GM19043 (cell line): Measurements from ENCODE around the gene EMILIN3.

Source experiments
- ATAC-seq: cut with Tn5 transposase; IDR thresholded peaks from one replicate; pipeline ENCODE4 v1.9.1; 2021; ENCODE audit warnings: low read depth; ENCODE audit not compliant: unreplicated experiment

EMILIN3 gene

GRCh38 chr20:41392871-41393704 is 26.5 kb upstream of the EMILIN3 start:
- no peak for ATAC-seq

GRCh38 chr20:41392295-41392694 is 25.7 kb upstream of the EMILIN3 start:
- ATAC-seq = no peak

GRCh38 chr20:41391587-41392001 is 25.0 kb upstream of the EMILIN3 start:
- no peak for ATAC-seq

GRCh38 chr20:41390889-41391288 is 24.3 kb upstream of the EMILIN3 start:
- ATAC-seq = no peak

- no peak for ATAC-seq
These were observed 20.8 kb upstream of the EMILIN3 start for GRCh38 chr20:41387444-41387851.

GRCh38 chr20:41386502-41387427 is 20.1 kb upstream of the EMILIN3 start:
- ATAC-seq = no peak

GRCh38 chr20:41382791-41383305 is 16.2 kb upstream of the EMILIN3 start:
- no peak for ATAC-seq

GRCh38 chr20:41380551-41381193 is 14.1 kb upstream of the EMILIN3 start:
- no peak for ATAC-seq

GRCh38 chr20:41379551-41379950 is 12.9 kb upstream of the EMILIN3 start:
- no peak for ATAC-seq

GRCh38 chr20:41377275-41377674 is 10.7 kb upstream of the EMILIN3 start:
- no peak for ATAC-seq

- no peak for ATAC-seq
These were observed 9.7 kb upstream of the EMILIN3 start for GRCh38 chr20:41376349-41376748.

- ATAC-seq = no peak
These were observed 9.2 kb upstream of the EMILIN3 start for GRCh38 chr20:41375846-41376245.

- ATAC-seq = no peak
These were observed 7.6 kb upstream of the EMILIN3 start for GRCh38 chr20:41373931-41374920.

- ATAC-seq = no peak
These were observed 6.7 kb upstream of the EMILIN3 start for GRCh38 chr20:41373251-41373783.

GRCh38 chr20:41371371-41371770 is 4.8 kb upstream of the EMILIN3 start:
- ATAC-seq = no peak

GRCh38 chr20:41370176-41370575 is 3.6 kb upstream of the EMILIN3 start:
- no peak for ATAC-seq

GRCh38 chr20:41369673-41370072 is 3.1 kb upstream of the EMILIN3 start:
- ATAC-seq = no peak

GRCh38 chr20:41367956-41368355 is 1.3 kb upstream of the EMILIN3 start:
- ATAC-seq = no peak

- ATAC-seq = no peak
These were observed 726 bp upstream of the EMILIN3 start for GRCh38 chr20:41367393-41367695.
